Karpas-422 (cell line): ENCODE data around the gene RPL10A. TPM values are rescaled to one million over a fixed set of nuclear protein-coding genes. Genes with fewer than 3 reads are reported as not detected.
"Not testable (repeated sequence)": the region's sequence is repeated elsewhere in the genome, so short reads cannot be mapped to it uniquely, and the experiment has no call there.

Source experiments
- DNase-seq: peaks from one replicate; pipeline ENCODE4 v3.0.0-alpha.2; 2015
- H2AFZ ChIP-seq: fragments of 200-600 bp; sonication (generic); 2 replicates; pipeline ENCODE4 v1.6.1; 2014; ENCODE audit warnings: antibody characterized with exemption, low read length, mixed read lengths
- H3K27ac ChIP-seq: fragments of 200-600 bp; sonication (generic); 2 replicates; pipeline ENCODE4 v1.5.1; 2014; ENCODE audit warnings: mild to moderate bottlenecking, low read length, moderate library complexity
- H3K27me3 ChIP-seq: fragments of 200-600 bp; sonication (generic); 2 replicates; pipeline ENCODE4 v1.6.1; 2014; ENCODE audit warnings: low read length, mixed read lengths
- H3K36me3 ChIP-seq: fragments of 200-600 bp; sonication (generic); 2 replicates; pipeline ENCODE4 v1.6.1; 2014; ENCODE audit warnings: low read length, mixed read lengths; ENCODE audit not compliant: insufficient read depth
- H3K4me1 ChIP-seq: fragments of 200-600 bp; sonication (generic); 2 replicates; pipeline ENCODE4 v1.6.1; 2014; ENCODE audit warnings: mild to moderate bottlenecking, low read length, mixed read lengths
- H3K4me2 ChIP-seq: fragments of 200-600 bp; sonication (generic); 2 replicates; pipeline ENCODE4 v1.6.1; 2014; ENCODE audit warnings: low read length, low read depth, mild to moderate bottlenecking; ENCODE audit not compliant: poor library complexity, severe bottlenecking
- H3K4me3 ChIP-seq: fragments of 200-600 bp; sonication (generic); 2 replicates; pipeline ENCODE4 v1.5.1; 2014; ENCODE audit warnings: mild to moderate bottlenecking, antibody characterized with exemption, low read length, mixed read lengths
- H3K79me2 ChIP-seq: fragments of 200-600 bp; sonication (generic); 2 replicates; pipeline ENCODE4 v1.6.1; 2014; ENCODE audit warnings: mild to moderate bottlenecking, low read length, mixed read lengths
- H3K9ac ChIP-seq: fragments of 200-600 bp; sonication (generic); 2 replicates; pipeline ENCODE4 v1.6.0; 2014; ENCODE audit warnings: low read length
- H3K9me2 ChIP-seq: fragments of 200-600 bp; sonication (generic), shearing (Covaris generic); replicated peaks from 2 replicates; pipeline ENCODE4 v1.6.0; 2014; ENCODE audit warnings: mild to moderate bottlenecking, low read length, moderate library complexity; ENCODE audit not compliant: insufficient read depth
- H3K9me3 ChIP-seq: fragments of 300-700, 200-600 bp; sonication (generic); 2 replicates; pipeline ENCODE4 v1.6.1; 2014; ENCODE audit warnings: low read length, mixed read lengths
- H4K20me1 ChIP-seq: fragments of 200-600 bp; sonication (generic); 2 replicates; pipeline ENCODE4 v1.6.1; 2014; ENCODE audit warnings: mild to moderate bottlenecking, antibody characterized with exemption, low read length, low read depth; ENCODE audit not compliant: insufficient read depth
- total RNA-seq: library from RNA; depleted of rRNA; stranded (reverse); fragments of >200 nt; shearing (Covaris generic); gene quantifications from 2 replicates; pipeline ENCODE4 v1.2.3, GENCODE V29; 2014; ENCODE audit warnings: low replicate concordance

RPL10A gene
- total RNA-seq, 1 experiment from 2014 or later: 3,423 TPM

GRCh38 chr6:35508027-35508426 is 39.8 kb downstream of the RPL10A start:
- Histone ChIP-seq H3K9me2 (no peaks in the 10 kb centered on the region), H3K4me1 (no peaks in the 10 kb centered on the region), H3K79me2 (no peaks in the 10 kb centered on the region), H3K4me2 (no peak overlapping the region), H3K36me3 (no peaks in the 10 kb centered on the region), H3K9me3 (no peaks in the 10 kb centered on the region), H3K27ac (no peak overlapping the region), H2AFZ (no peak overlapping the region), H3K4me3 (no peak overlapping the region), H4K20me1 (no peaks in the 10 kb centered on the region), H3K9ac (no peak overlapping the region), H3K27me3 (no peaks in the 10 kb centered on the region)
- no peak for DNase-seq

- no peaks in the 10 kb centered on the region for H3K36me3 ChIP-seq
- no peak overlapping the region for H3K27ac ChIP-seq
- no peaks in the 10 kb centered on the region for H3K9me2 ChIP-seq
- no peaks in the 10 kb centered on the region for H3K79me2 ChIP-seq
- H3K9ac ChIP-seq: no peak overlapping the region
- H3K9me3 ChIP-seq: no peaks in the 10 kb centered on the region
- H3K4me1 ChIP-seq: no peaks in the 10 kb centered on the region
- H4K20me1 ChIP-seq: no peaks in the 10 kb centered on the region
- no peaks in the 10 kb centered on the region for H3K27me3 ChIP-seq
- H3K4me3 ChIP-seq: no peak overlapping the region
- no peak for DNase-seq
- no peak overlapping the region for H3K4me2 ChIP-seq
- H2AFZ ChIP-seq: no peak overlapping the region
These were observed 40.3 kb downstream of the RPL10A start for GRCh38 chr6:35508542-35508941.

- H3K27me3 ChIP-seq: no peaks in the 10 kb centered on the region
- no peak overlapping the region for H3K4me2 ChIP-seq
- H3K27ac ChIP-seq: no peak overlapping the region
- no peaks in the 10 kb centered on the region for H3K4me1 ChIP-seq
- no peaks in the 10 kb centered on the region for H3K9me2 ChIP-seq
- H4K20me1 ChIP-seq: no peaks in the 10 kb centered on the region
- H3K4me3 ChIP-seq: no peak overlapping the region
- no peaks in the 10 kb centered on the region for H3K79me2 ChIP-seq
- no peaks in the 10 kb centered on the region for H3K9me3 ChIP-seq
- DNase-seq: no peak
- no peak overlapping the region for H3K9ac ChIP-seq
- no peaks in the 10 kb centered on the region for H3K36me3 ChIP-seq
- H2AFZ ChIP-seq: no peak overlapping the region
These were observed 42.8 kb downstream of the RPL10A start for GRCh38 chr6:35510916-35511561.

GRCh38 chr6:35511562-35511941 is 43.4 kb downstream of the RPL10A start:
- DNase-seq: no peak
- H3K4me3 ChIP-seq: no peak overlapping the region
- no peak overlapping the region for H3K9ac ChIP-seq
- no peak overlapping the region for H3K27ac ChIP-seq
- H3K36me3 ChIP-seq: no peaks in the 10 kb centered on the region
- no peak overlapping the region for H3K4me2 ChIP-seq
- no peak overlapping the region for H2AFZ ChIP-seq
- no peaks in the 10 kb centered on the region for H3K9me3 ChIP-seq
- peaks cover under 1% of the 10 kb centered on the region; the same call in 1 of the 2 replicates for H3K4me1 ChIP-seq
- no peaks in the 10 kb centered on the region for H3K79me2 ChIP-seq
- H4K20me1 ChIP-seq: no peaks in the 10 kb centered on the region
- no peaks in the 10 kb centered on the region for H3K27me3 ChIP-seq
- no peaks in the 10 kb centered on the region for H3K9me2 ChIP-seq

- Histone ChIP-seq H3K27me3 (no peaks in the 10 kb centered on the region), H4K20me1 (no peaks in the 10 kb centered on the region), H3K9ac (no peak overlapping the region), H3K9me2 (no peaks in the 10 kb centered on the region), H3K79me2 (no peaks in the 10 kb centered on the region), H3K4me2 (no peak overlapping the region), H3K4me1 (peaks cover 4% of the 10 kb centered on the region; the same call in 1 of the 2 replicates), H2AFZ (no peak overlapping the region), H3K36me3 (no peaks in the 10 kb centered on the region), H3K27ac (no peak overlapping the region), H3K4me3 (no peak overlapping the region), H3K9me3 (no peaks in the 10 kb centered on the region)
- no peak for DNase-seq
These were observed 43.8 kb downstream of the RPL10A start for GRCh38 chr6:35512006-35512405.

GRCh38 chr6:35512740-35513139 is 44.5 kb downstream of the RPL10A start, which contains the start of gene TULP1:
TSS of gene TULP1 (minus strand) at chr6:35512896. CDS start at chr6:35512858, 38 bp downstream.
- Histone ChIP-seq H3K9me2 (no peaks in the 10 kb centered on the region), H3K9me3 (no peaks in the 10 kb centered on the region), H3K9ac (no peak within 1 kb of the TSS), H3K27ac (no peak within 1 kb of the TSS), H3K4me1 (peaks cover 4% of the 10 kb centered on the region; the same call in 1 of the 2 replicates), H3K4me2 (no peak within 1 kb of the TSS), H3K79me2 (no peaks in the 10 kb centered on the region), H3K4me3 (no peak within 1 kb of the TSS), H3K27me3 (no peaks in the 10 kb centered on the region), H3K36me3 (no peaks in the 10 kb centered on the region), H2AFZ (no peak within 1 kb of the TSS), H4K20me1 (no peaks in the 10 kb centered on the region)
- DNase-seq: no peak

- H3K27ac ChIP-seq: no peak overlapping the region
- no peak overlapping the region for H2AFZ ChIP-seq
- H3K36me3 ChIP-seq: no peaks in the 10 kb centered on the region
- DNase-seq: no peak
- H3K4me2 ChIP-seq: no peak overlapping the region
- H3K4me3 ChIP-seq: no peak overlapping the region
- H3K4me1 ChIP-seq: peaks cover 4% of the 10 kb centered on the region; the same call in 1 of the 2 replicates
- no peaks in the 10 kb centered on the region for H3K79me2 ChIP-seq
- no peak overlapping the region for H3K9ac ChIP-seq
- H4K20me1 ChIP-seq: no peaks in the 10 kb centered on the region
- H3K27me3 ChIP-seq: no peaks in the 10 kb centered on the region
- H3K9me2 ChIP-seq: no peaks in the 10 kb centered on the region
- no peaks in the 10 kb centered on the region for H3K9me3 ChIP-seq
These were observed 46.4 kb downstream of the RPL10A start for GRCh38 chr6:35514587-35514986.

GRCh38 chr6:35515939-35516338 is 47.7 kb downstream of the RPL10A start:
- H2AFZ ChIP-seq, H3K79me2 ChIP-seq, H4K20me1 ChIP-seq, H3K9ac ChIP-seq, H3K27ac ChIP-seq, H3K9me3 ChIP-seq, H3K4me1 ChIP-seq, H3K27me3 ChIP-seq, H3K4me2 ChIP-seq, DNase-seq, H3K4me3 ChIP-seq, H3K9me2 ChIP-seq, H3K36me3 ChIP-seq: not testable (repeated sequence)
